GM06990 (cell line): ENCODE data around the gene RPTOR.

ENCODE experiments used
- DNase-seq: peaks from one replicate; pipeline ENCODE4 v3.0.0-alpha.2; 2011; ENCODE audit not compliant: insufficient read length; ENCODE audit errors: extremely low read depth
- H3K27me3 ChIP-seq: replicated peaks from 2 replicates; pipeline ENCODE4 v1.6.0; 2011; ENCODE audit warnings: low read length; ENCODE audit not compliant: control insufficient read depth, insufficient read depth
- H3K36me3 ChIP-seq: 2 replicates; pipeline ENCODE4 v1.5.1; 2011; ENCODE audit warnings: low read length; ENCODE audit not compliant: control insufficient read depth, insufficient read depth
- H3K4me3 ChIP-seq: replicated peaks from 2 replicates; pipeline ENCODE4 v1.5.1; 2011; ENCODE audit warnings: low read depth, mild to moderate bottlenecking, control low read depth, low read length
- CTCF ChIP-seq: IDR thresholded peaks from 2 replicates; pipeline ENCODE4 v1.5.1; 2011; ENCODE audit warnings: low read length, control low read depth, mild to moderate bottlenecking, inconsistent platforms; ENCODE audit not compliant: insufficient read depth, poor library complexity, severe bottlenecking

Gene RPTOR

GRCh38 chr17:80789356-80789902 is 244.8 kb downstream of the RPTOR start:
- no peak for TF ChIP-seq CTCF
- no peaks in the 10 kb centered on the region for H3K27me3 ChIP-seq
- peak overlapping the region; percentile 10; the same call in 1 of the 2 replicates for H3K4me3 ChIP-seq
- DNase-seq: no peak
- peaks cover 2% of the 10 kb centered on the region; the same call in 1 of the 2 replicates for H3K36me3 ChIP-seq

DNA sequence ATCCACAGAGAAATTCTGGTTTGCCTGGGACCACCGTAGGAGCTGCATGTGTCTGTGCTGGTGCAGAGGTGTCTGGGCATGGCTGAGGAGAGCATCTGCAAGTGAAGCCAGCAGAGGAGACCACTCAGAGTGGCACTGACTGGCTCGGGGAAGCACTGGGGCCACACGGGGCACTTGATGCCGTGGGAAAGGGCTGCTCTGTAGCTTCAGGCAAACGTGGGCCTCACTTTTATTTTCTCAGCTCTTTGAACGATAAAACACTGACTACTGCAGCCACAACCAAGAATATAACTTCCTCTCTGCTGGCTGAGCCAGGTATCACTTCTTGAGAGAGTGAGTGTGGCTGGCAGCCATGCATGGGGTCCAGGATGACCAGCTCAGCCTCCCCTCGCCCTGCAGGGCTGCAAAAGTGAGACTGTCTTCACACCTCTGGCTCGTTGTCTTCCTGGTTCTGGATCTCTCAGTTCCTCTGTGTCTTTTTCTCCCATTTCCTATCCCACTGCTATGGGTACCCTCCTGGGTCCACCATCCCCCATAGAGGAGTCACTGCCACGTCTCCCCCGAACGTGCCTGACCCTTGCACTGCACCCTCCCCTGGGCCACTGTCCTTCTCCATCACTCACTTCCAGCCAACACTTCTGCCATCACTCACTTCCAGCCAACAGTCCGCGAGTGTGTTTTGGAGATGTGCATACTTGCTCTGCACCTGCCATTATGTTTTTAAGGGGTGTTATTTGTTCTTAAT is 245.6 kb downstream of the RPTOR start:
- H3K36me3 ChIP-seq: peaks cover 2% of the 10 kb centered on the region; the same call in 1 of the 2 replicates
- H3K27me3 ChIP-seq: no peaks in the 10 kb centered on the region
- peak; percentile 3 for TF ChIP-seq CTCF
- no peak overlapping the region for H3K4me3 ChIP-seq
- DNase-seq: peak; percentile 65

- no peak for TF ChIP-seq CTCF
- Histone ChIP-seq H3K36me3 (peaks cover 4% of the 10 kb centered on the region), H3K27me3 (no peaks in the 10 kb centered on the region), H3K4me3 (no peak overlapping the region)
- no peak for DNase-seq
Measured at GRCh38 chr17:80790981-80791742, 246.5 kb downstream of the RPTOR start.

- no peaks in the 10 kb centered on the region for H3K27me3 ChIP-seq
- peaks cover 4% of the 10 kb centered on the region for H3K36me3 ChIP-seq
- H3K4me3 ChIP-seq: no peak overlapping the region
- no peak for TF ChIP-seq CTCF
- peak; percentile 44 for DNase-seq
Measured at GRCh38 chr17:80791758-80792284, 247.2 kb downstream of the RPTOR start.

- H3K4me3 ChIP-seq: no peak overlapping the region
- H3K36me3 ChIP-seq: peaks cover 4% of the 10 kb centered on the region
- DNase-seq: no peak
Measured at GRCh38 chr17:80792373-80792781, 247.7 kb downstream of the RPTOR start.

More at GRCh38 chr17:80792373-80792781, 247.7 kb downstream of the RPTOR start:
- no peak for TF ChIP-seq CTCF
- no peaks in the 10 kb centered on the region for H3K27me3 ChIP-seq
